SW480 (cell line): ENCODE measurements around the gene ATG14.
"Not testable (repeated sequence)": the region's sequence is repeated elsewhere in the genome, so short reads cannot be mapped to it uniquely, and the experiment has no call there.

Source experiments
- DNase-seq: peaks from one replicate; pipeline ENCODE4 v3.0.0-alpha.2; 2016; ENCODE audit warnings: low spot score

Gene ATG14

DNA sequence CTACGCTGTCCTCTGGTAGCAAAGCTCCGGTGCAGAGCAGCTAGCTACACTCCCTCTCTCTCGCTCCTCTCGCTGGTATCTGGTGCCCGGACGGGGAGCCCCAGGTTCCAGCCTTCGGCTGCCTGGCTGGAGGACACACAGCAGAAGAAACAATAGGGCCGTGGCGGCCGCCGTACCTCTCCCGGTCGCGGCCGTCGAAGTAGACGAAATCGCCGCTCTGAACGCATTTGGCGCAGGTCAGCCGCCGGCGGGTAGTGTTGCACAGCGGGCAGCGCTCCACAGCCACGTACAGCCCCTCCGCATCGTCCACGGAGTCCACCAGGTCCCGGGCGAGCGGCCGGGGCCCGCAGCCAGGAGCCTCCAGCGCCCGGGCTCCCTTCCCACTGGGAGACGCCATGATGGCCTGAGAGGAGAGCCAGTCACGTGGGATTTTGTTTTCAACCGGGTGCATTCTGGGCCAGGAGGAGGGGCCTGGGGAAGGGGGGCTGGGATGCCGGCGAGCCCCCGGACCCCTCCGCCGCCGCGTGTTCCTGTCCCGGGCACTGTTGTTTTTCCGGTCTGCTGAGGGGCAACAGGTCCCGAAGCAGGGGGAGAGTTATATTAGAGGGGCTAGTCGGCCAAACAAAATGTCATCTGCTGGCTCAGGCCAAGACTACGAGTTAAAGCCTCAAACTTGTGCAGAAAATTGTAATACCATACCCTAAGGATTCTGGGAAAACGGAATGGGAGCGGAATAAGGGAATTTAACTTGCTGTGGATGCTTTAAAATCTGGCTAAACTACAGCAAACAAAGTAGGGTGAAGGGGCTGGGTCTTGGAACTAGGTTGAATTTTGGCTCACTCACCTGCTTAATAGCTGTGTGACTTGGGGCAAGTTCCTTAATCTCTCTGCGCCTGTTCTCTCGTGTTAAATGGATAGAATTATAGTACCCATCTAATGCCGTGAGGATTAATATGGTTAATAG is at the start of gene ATG14:
Gene ATG14, minus strand, starts transcription at position 405 of the 964 bp plus-strand sequence. Its CDS starts 8 bp downstream, at position 397.
- DNase-seq, result peak; percentile 76

- no peak for DNase-seq
Measured at GRCh38 chr14:55458800-55459515, 47.3 kb upstream of the ATG14 start.

DNA sequence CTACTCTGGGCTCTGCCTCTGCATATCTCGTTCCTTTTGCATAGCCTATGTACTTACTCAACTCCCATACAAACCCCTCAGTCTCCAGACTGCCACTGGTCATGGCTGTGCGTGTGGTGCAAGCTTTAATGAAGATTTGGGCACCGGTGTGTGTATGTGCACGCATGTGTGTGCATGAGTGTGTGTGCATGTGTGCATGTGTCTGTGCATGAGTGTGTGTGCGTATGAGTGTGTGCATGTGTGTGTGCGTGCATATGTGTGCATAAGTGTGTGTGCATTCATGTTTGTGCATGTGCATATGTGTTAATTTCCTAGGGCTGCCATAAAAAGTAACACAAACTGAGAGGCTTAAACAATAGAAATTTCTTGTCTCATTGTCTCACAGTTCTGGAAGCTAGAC is 45.9 kb upstream of the ATG14 start:
- DNase-seq, result no peak

DNA sequence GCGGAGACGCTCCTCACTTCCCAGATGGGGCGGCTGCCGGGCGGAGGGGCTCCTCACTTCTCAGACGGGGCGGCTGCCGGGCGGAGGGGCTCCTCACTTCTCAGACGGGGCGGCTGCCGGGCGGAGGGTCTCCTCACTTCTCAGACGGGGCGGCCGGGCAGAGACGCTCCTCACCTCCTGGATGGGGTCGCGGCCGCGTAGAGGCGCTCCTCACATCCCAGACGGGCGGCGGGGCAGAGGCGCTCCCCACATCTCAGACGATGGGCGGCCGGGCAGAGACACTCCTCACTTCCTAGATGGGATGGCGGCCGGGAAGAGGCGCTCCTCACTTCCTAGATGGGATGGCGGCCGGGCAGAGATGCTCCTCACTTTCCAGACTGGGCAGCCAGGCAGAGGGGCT is 44.8 kb upstream of the ATG14 start:
- not testable (repeated sequence) for DNase-seq

DNA sequence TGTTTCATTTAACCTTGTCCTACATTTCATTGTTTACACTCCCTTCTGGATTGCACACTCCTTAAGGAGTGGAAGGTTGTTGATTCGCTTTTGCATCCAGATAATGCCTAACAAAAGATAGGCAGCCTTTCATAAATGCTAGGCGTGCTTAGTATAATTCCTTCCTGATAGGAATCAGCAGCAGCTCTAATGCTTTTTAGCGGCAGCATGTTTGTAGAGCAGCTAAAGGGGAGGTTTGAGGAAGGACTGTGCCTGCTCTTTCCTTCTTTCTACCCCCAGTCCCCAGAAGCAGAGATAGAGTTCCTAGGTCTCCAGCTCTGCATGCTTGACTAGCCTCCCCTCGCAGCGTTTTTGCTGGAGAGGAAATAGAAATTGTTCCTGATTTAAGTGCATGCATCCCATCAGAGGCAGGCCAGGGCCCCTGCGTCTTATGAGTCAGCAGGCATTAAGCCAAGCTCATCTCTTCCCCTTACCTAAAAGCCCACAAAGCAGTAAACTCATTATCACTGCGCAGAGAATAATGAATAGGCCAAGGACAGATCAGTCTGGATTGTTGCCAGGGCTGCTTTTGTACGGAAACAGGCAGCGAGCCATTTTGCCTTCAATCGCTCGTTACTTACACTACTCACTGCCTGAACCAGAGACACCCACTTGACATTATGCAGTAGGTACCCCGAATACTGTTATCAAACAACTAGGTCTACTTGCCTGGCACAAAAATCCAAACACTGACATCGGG is 42.8 kb upstream of the ATG14 start:
- peak; percentile 34 for DNase-seq

DNA sequence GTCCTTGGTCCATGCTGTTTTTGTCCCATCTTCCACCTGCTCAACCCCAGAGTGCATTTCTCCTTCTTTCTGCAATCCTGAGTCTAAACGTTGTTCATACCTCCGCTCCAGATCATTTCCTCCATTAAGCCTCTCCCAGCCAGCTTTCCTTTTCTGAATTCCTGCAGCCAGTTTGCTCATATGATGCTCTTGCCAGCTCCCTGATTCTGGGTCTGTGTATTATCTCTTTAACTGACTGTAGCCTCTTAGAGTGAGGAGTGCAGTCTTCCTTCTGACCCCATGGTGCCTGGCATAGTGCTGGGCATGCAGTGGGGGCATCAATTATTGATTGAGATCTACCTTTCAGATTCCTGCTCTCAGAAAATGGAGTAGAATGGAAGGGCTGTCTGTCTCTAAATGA is 40.3 kb upstream of the ATG14 start:
- DNase-seq, result no peak

DNA sequence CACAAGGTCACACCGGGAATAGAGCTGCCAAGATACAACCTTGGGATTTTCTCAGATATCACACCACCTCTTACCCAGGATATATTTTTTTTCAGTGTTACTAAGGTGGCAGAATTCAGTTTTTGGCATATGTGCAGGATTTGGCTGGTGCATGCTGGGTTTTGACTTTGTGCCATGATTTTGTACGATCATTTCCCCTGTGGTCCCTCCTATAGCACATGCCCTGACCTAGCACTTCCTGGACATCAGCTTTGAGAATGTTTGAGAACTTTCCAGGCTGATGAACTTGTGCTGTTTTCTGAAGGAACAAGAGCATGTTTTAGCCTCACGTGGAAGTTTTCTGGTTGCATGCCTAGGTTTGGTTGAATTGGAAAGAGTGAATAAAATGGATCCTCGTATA is 39.8 kb upstream of the ATG14 start:
- no peak for DNase-seq

DNA sequence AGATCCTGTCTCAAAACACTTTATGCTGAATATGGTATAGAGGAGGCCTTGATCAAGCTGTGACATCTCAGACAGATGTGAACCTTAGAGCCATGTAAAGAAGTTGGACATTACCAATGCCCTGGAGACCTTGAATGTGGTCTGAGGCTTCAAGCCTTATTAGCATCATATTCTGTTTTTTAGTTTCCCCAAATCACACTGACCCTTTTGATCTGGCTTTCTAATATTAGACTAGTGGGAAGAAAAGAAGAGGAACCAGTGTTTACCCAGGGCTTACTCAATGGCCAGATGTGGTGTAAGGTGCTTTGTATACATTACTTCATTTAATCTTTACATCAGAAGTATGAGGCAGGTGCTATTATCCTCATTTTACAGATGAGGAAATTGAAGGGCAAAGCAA is 39.4 kb upstream of the ATG14 start:
- no peak for DNase-seq

DNA sequence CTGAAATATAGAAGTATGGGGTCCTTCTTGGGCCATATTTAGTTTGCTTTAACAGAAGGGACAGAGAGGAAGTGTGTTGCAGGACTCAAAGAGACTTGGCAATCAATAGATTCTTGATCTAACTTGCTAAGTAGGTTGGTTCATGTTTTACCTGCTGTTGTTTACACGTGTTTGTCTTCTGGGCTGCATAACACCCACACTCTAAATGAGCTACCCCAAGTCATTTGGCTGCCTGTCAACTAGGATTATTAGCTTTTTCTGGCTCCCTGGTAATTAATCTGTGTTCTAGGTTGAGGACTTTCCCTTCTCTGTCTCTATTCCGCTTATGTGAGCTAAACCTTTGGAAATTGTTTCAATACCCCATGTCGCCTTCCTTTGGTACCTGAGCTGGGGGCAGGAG is 38.9 kb upstream of the ATG14 start:
- no peak for DNase-seq

DNA sequence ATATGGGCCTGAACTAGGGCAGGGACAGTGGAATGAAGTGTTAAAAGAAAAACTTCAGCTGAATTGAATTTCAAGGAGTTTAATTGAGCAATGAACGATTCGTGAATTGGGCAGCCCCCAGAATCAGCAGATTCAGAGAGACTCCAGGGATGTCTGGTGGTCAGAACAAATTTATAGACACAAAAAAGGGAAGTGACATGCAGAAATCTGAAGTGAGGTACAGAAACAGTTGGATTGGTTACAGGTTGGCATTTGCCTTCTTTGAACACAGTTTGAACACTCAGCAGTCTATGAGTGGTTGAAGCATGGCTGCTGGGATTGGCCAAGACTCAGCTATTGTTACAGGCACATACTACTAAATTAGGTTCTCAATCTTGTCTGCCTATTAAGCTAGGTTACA is 38.5 kb upstream of the ATG14 start:
- no peak for DNase-seq

DNA sequence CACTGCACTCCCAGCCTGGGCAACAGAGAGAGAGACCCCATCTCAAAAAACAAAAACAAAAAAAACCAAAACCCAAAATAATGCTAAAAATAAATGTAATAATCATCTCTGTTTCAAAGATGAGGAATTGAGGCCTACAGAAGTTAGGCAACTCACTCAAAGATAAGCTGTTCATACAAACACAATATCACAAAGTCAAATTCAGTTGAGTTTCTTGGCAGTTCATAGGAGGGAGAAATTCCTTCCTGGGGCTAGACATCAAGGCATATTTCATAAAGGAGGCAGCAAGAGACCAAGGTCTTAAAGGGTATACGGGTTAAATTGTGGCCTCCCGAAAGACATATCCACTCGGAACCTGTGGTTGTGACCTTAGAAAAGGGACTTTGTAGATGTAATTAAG is 37.5 kb upstream of the ATG14 start:
- no peak for DNase-seq

DNA sequence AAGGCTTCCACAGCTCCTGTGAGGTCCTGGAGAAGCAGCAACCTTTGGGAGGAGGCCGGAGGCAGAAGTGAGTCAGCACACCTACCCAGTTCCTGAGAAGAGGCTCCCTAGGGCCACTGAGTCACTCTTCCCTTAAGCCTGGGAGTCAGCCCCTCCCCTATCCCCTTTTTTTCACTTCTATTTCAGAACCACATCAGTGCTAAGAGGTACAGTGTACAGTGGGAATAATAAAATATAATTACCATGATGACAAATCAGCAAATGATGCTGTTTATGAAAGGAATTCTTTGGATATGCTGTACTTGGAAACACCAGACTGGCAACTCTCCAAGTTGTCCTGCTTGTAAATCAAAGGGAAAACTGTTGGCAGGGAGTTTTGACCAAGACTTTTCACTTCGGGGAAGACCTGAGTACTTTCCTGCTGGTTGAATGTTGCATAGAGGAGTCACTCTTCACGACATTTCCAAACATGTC is 36.5 kb upstream of the ATG14 start:
- peak; percentile 82 for DNase-seq

DNA sequence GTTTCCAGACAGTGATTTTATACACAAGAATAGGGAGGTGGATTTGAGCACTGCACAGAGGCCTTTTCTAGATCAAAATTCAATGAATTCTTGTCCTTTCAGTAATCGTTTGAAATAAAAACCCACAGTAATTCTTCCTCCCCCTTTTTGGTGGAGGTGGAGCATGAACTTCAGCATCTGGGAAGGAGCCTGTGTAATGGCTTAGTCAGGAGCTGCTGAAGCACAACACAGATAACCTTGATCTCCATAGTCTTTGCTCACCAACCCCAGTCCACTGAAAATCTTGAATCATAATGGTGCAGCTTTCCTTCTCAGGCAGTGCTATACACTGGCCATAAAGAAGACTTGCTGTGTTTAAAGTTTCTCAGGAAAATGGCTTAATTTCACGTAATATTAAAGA is 35.2 kb upstream of the ATG14 start:
- DNase-seq, result no peak

DNA sequence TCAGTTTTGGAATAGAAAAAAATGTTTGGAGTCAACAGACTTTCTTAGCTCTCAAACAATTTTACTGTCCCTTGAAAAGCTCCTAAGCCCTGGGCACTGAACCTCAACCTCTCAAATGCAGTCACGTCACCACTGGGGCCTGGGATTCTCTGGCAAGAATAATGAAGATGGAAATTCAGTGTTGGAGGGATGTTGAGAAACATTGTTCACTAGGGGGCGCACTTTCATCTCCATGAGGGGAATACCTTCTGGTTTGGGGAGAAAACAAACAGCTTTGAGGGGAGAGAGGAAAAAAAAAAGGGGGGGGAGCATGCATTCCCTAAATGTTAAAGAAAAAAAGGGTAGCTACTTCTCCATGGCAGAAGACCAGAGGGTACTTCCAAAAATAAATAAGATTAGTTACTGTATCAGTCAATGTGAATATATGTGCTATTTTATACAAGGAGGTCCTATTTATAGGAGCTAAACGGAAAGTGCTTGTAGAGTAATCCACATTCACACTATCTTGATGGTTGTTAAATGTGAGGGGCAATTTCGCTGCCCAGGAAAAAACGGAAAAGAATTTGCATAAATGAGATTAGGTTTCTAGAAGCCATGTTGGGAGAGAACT is 34.6 kb upstream of the ATG14 start:
- peak; percentile 38 for DNase-seq

DNA sequence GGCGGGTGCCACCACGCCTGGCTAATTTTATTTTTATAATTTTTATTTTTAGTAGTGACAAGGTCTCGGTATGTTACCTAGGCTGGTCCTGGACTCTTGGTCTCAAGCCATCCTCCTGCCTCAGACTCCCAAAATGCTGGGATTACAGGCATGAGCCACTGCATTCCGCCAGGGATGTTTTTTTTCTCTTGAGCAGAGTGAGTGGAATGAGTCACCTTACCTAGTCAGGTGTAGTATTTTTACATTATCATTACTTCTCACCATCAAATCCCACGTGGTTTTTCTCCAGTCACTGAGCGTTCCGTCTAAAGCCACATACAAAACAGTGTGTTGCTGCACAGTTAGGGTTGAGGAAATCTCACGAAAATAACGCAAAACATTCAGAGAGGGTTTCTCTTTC is 29.7 kb upstream of the ATG14 start:
- no peak for DNase-seq

- DNase-seq, result no peak
Measured at GRCh38 chr14:55440385-55440784, 28.8 kb upstream of the ATG14 start, which contains the start of gene TBPL2. Gene TBPL2 (minus strand): TSS chr14:55440616. CDS start chr14:55440449, 167 bp downstream.

- peak; percentile 66 for DNase-seq
Measured at GRCh38 chr14:55438066-55438683, 26.5 kb upstream of the ATG14 start.

- no peak for DNase-seq
Measured at GRCh38 chr14:55436931-55437330, 25.3 kb upstream of the ATG14 start.

- no peak for DNase-seq
Measured at GRCh38 chr14:55436519-55436918, 24.9 kb upstream of the ATG14 start.

- DNase-seq, result no peak
Measured at GRCh38 chr14:55434805-55435174, 23.2 kb upstream of the ATG14 start.
